Activated CD4-positive, alpha-beta T cell treated with anti-CD3 and anti-CD28 coated beads for 1 hour (primary cell): ENCODE data around the gene SESTD1.
A peak's percentile ranks its signal among the peaks of the same experiment; 100 is the strongest.

Experiments
- DNase-seq: peaks from one replicate; pipeline ENCODE4 v3.0.0-alpha.2; 2020

Gene SESTD1, protein sequence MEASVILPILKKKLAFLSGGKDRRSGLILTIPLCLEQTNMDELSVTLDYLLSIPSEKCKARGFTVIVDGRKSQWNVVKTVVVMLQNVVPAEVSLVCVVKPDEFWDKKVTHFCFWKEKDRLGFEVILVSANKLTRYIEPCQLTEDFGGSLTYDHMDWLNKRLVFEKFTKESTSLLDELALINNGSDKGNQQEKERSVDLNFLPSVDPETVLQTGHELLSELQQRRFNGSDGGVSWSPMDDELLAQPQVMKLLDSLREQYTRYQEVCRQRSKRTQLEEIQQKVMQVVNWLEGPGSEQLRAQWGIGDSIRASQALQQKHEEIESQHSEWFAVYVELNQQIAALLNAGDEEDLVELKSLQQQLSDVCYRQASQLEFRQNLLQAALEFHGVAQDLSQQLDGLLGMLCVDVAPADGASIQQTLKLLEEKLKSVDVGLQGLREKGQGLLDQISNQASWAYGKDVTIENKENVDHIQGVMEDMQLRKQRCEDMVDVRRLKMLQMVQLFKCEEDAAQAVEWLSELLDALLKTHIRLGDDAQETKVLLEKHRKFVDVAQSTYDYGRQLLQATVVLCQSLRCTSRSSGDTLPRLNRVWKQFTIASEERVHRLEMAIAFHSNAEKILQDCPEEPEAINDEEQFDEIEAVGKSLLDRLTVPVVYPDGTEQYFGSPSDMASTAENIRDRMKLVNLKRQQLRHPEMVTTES

GRCh38 chr2:179264368-179265081 lies at the start of gene SESTD1:
SESTD1 (minus strand) TSS chr2:179264832; CDS start chr2:179191841, 72,991 bp downstream.
- DNase-seq: peak; percentile 28

DNA sequence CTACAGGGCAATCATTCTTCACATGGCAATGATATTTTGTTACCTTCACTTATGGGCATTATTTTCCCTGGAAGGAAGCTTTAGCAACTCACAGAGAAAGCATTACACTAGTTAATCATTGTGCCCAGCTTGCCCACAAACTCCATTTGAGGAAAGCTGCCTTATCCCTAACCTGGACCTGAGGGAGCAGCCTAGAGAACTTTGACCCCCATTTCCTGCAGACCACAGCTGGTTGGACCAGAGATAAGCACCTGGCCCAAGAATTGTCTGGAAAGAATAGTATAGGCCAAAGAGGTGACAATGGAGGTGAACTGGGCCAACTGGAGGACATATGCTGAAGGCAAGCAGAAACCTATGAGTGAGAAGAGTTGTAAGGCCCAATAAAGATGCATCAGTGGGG lies 48.4 kb upstream of the SESTD1 start:
- DNase-seq: no peak

GRCh38 chr2:179311101-179311500 lies 46.5 kb upstream of the SESTD1 start:
- no peak for DNase-seq

DNA sequence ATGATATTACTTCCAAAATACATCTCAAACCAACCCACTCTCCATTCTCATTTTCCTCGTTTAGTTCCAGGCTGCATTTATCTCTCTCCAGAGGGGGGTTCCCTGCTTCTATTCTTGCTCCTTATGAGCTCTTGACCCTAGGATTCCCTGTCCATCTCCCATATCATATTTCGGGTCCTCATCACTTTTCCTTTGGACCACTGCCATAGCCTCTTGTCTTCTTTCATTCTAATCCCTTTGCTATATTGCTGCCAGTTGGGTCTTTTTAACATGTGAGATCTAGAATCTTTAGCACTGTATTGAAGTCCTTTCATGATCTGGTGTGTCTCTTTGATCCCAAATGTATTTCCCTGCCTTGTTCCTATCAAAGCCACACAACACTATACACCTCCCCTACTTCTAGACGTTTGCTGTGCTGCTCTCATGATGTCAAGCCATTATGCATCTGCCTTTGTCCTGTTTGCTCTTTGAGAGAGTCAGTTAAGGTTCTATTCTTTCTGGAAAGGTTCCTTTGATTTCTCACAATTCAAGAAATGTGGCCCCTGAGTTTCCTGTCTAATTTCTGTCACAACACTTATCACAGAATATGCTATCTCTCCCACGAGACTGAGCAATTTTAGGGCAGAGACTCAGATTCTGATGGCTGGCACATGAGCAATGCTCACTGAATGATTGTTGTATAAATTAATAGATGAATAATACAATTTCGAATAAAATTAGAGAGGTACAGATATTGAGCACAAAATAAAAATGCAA lies 43.2 kb upstream of the SESTD1 start:
- DNase-seq: no peak

- DNase-seq: no peak
These were observed 40.5 kb upstream of the SESTD1 start for GRCh38 chr2:179305125-179305524.

- no peak for DNase-seq
These were observed 39.8 kb upstream of the SESTD1 start for GRCh38 chr2:179304424-179304823.

DNA sequence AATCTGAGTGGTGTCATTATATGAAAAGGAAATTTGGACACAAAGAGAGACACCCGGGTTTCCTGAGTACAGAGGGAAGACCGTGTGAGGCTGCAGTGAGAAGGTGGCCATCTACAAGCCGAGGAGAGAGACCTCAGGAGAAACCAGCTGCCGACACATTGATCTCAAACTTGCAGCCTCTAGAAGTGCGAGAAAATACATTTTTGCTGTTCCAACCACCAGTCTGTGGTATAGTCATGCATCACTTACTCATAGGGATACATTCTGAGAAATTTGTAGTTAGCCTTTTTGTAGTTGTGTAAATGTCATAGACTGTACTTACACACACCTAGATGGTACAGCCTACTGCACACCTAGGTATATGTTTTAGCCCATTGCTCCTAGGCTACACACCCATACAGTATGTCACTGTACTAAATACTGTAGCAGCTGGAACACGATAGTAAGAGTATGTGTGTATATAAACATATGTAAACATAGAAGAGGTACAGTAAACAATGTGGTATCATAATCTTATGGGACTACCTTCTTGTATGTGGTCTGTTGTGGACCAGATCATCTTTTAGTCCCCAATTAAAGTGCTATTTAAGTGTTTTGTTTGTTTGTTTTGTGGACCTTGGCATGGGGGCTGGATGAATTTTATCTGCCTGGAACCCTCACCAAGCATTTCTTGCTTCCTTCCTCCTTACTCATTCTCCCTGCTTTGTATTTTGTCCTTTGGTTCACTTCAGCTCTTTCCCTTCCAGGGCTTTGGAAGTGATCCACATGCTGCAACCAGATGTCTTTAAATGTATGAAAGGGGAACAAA lies 38.3 kb upstream of the SESTD1 start:
- no peak for DNase-seq

GRCh38 chr2:179302149-179302548 lies 37.5 kb upstream of the SESTD1 start:
- DNase-seq: no peak

GRCh38 chr2:179298666-179299065 lies 34.0 kb upstream of the SESTD1 start:
- no peak for DNase-seq

- DNase-seq: no peak
These were observed 33.3 kb upstream of the SESTD1 start for GRCh38 chr2:179297927-179298326.

DNA sequence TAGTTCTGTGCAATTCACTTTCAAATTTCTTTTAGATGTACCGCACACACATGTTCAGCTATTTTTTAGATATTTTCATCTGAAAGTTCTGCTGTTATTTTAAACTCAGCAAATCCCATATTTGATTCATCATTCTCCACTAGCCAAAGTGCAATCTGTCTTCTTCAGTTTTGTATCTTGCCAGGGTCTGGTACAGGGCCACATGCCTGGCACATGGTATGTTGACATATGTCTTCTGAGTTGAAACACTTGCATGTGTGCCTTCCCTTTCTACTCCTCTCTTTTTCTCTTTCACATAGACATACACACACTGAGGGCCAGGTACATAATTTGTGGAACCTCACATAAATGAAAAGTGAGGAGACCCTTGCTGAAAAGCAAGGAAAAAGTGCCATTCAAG lies 25.7 kb upstream of the SESTD1 start:
- DNase-seq: no peak

GRCh38 chr2:179285060-179285459 lies 20.4 kb upstream of the SESTD1 start:
- DNase-seq: no peak

DNA sequence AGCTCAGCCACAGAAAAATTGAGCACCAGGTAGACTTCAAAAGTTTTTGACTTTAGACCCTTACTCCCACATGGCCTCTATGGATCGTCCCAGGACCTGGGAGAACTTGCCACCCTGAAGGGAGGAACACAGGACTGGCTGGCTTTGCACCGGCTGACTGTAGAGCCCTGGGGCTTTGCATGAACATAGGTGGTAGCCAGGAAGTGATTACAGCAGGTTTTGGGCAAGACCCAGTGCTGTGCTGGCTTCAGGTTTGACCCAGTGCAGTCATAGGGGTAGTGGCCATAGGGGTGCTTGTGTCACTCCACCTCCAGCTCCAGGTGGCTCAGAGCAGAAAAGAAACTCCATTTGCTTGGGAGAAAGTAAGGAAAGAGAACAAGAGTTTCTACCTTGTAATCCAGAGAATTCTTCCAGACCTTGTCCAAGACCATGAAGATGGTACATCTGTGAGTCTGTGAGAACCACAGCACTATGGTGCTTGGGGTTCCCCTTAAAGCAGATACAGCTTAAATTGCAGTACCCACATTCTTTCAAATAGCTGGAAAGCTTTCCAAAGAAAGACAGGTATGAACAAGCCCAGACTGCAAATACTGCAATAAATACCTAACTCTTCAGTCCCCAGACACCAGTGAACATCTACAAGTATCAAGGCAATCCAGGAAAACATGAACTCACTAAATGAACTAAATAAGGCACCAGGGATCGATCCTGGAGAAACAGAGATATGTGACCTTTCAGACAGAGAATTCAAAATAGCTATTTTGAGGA lies 13.0 kb upstream of the SESTD1 start:
- no peak for DNase-seq

GRCh38 chr2:179275253-179276012 lies 10.8 kb upstream of the SESTD1 start:
- DNase-seq: no peak

DNA sequence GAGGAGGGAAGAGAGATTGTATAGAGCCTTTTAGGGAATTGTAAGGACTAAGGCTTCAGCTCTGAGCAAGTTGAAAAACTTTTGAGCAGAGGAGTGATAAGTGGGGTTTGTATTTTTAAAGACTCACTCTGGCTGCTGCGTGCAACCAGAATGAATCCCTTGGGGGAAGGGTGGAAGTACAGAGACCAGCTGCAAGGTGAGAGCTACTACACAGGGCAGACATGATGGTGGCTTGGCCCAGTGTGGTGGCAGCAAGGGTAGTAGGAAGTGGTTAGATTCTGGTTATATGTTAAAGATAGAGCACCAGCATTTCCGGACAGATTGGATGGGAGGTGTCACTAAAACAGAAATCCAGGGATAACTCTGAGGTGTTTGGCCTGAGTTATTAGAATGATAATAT lies 10.1 kb upstream of the SESTD1 start:
- no peak for DNase-seq

GRCh38 chr2:179273461-179273962 lies 8.9 kb upstream of the SESTD1 start:
- no peak for DNase-seq

DNA sequence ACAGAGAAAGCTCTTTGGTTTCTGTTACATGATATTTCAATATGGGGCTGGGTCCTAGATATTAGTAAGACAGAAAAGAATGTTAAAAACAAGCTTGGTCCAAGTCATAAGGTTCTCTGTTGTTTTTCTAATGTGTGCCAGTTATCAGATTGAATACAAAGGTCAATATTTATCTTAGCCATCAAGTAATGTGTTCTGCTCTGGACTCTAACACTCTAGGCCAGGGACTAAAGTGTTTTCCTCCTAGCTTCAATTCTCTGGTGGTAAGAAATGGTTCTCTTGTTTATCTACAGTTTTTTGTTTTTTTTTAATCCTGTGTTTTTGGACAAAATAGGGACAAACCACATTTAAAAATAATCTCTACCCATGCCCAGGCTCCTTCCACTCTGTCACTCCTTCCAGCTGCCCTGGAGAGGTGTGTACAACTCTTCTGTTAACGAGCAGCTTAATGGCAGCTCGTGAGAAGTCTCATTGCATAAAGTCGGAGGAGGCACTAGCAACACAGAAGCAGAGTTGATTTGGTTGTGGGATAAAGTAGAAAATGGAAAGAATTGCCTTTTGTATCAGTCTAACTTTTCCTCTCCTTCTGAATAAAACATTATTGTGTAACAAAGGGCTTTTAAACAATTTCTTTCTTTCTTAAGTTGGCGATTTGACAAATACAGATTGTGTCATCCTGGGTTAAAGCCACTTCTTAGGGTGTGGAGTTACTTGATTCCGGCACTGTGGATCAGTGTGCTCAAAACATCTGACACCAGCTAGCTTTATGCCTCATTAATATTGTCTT lies 8.0 kb upstream of the SESTD1 start:
- DNase-seq: no peak

DNA sequence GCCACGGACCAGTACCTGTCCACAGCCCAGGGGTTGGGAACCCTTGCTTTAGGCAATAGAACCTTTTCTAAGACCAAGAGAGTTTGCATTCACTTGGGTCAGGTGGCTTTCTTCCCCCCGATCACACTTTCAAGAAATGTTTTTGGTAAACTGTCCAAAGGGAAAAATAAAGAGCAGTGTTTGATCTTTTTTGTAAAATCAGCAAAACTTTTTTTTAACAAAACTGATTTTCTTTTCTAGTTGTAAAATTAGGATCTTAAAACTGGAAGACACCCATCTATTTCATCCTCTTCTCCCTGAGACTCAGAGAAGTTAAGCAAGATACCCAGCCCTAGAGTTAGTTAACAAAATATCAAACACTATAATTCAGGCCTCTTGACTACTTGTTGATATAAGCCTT lies 6.1 kb upstream of the SESTD1 start:
- DNase-seq: no peak

- no peak for DNase-seq
These were observed 3.8 kb upstream of the SESTD1 start for GRCh38 chr2:179268277-179268925.
